Hepatocyte (in vitro differentiated cells): ENCODE measurements around the gene IFIT3. TPM values are rescaled to one million over a fixed set of nuclear protein-coding genes. Genes with fewer than 3 reads are reported as not detected.
A peak's percentile ranks its signal among the peaks of the same experiment; 100 is the strongest.

Experiments
- DNase-seq: peaks from one replicate; pipeline ENCODE4 v3.0.0-alpha.2; 2016; ENCODE audit warnings: low spot score
- H2AFZ ChIP-seq: fragments of 200-600 bp; sonication (generic); 2 replicates; pipeline ENCODE4 v1.6.0; 2016; ENCODE audit warnings: antibody characterized with exemption, mild to moderate bottlenecking
- H3K27ac ChIP-seq: fragments of 200-600 bp; sonication (generic); 2 replicates; pipeline ENCODE4 v1.5.1; 2016; ENCODE audit warnings: mild to moderate bottlenecking
- H3K27me3 ChIP-seq: fragments of 200-600 bp; sonication (generic); 2 replicates; pipeline ENCODE4 v1.6.1; 2016
- H3K36me3 ChIP-seq: fragments of 200-600 bp; sonication (generic); replicated peaks from 2 replicates; pipeline ENCODE4 v1.5.1; 2016; ENCODE audit warnings: low read depth; ENCODE audit not compliant: insufficient read depth
- H3K4me1 ChIP-seq: fragments of 200-600 bp; sonication (generic); 2 replicates; pipeline ENCODE4 v1.5.1; 2016; ENCODE audit warnings: mild to moderate bottlenecking, moderate library complexity; ENCODE audit not compliant: insufficient read depth
- H3K4me2 ChIP-seq: fragments of 200-600 bp; sonication (generic); 2 replicates; pipeline ENCODE4 v1.6.0; 2016
- H3K4me3 ChIP-seq: fragments of 200-600 bp; sonication (generic); 2 replicates; pipeline ENCODE4 v1.5.1; 2016; ENCODE audit warnings: mild to moderate bottlenecking
- H3K79me2 ChIP-seq: fragments of 200-600 bp; sonication (generic); 2 replicates; pipeline ENCODE4 v1.6.0; 2017; ENCODE audit warnings: mild to moderate bottlenecking
- H3K9me2 ChIP-seq: fragments of 200-600 bp; sonication (generic); replicated peaks from 2 replicates; pipeline ENCODE4 v1.6.0; 2017; ENCODE audit warnings: mild to moderate bottlenecking; ENCODE audit not compliant: insufficient read depth
- H3K9me3 ChIP-seq: fragments of 200-600 bp; sonication (generic); 2 replicates; pipeline ENCODE4 v1.5.1; 2016; ENCODE audit warnings: low read depth, mild to moderate bottlenecking
- H4K20me1 ChIP-seq: fragments of 200-600 bp; sonication (generic); 2 replicates; pipeline ENCODE4 v1.6.0; 2016; ENCODE audit warnings: mild to moderate bottlenecking; ENCODE audit not compliant: insufficient read depth, poor library complexity, severe bottlenecking
- EZH2 ChIP-seq: fragments of 200-600 bp; sonication (generic); IDR thresholded peaks from 2 replicates; pipeline ENCODE4 v1.6.1; 2016; ENCODE audit warnings: antibody characterized with exemption, mild to moderate bottlenecking, borderline replicate concordance
- EZH2phosphoT487 ChIP-seq: fragments of 200-600 bp; sonication (generic); IDR thresholded peaks from one replicate; pipeline ENCODE4 v1.6.1; 2018; ENCODE audit warnings: antibody characterized with exemption, mild to moderate bottlenecking, low read depth, moderate library complexity; ENCODE audit not compliant: unreplicated experiment, severe bottlenecking
- WGBS: methylation state at CpG from one replicate; pipeline ENCODE4 v1.1.6; 2016; ENCODE audit warnings: low lambda C conversion rate; ENCODE audit errors: missing lambda C conversion rate; 5-methylcytosine and 5-hydroxymethylcytosine counted together
- polyA plus RNA-seq: library from polyadenylated mRNA; unstranded; fragments of >200 nt; fragmentation: Nextera tagmentation; extraction: Ambion mirVana; gene quantifications from 2 replicates; pipeline ENCODE4 v1.2.1, GENCODE V29; 2016
- total RNA-seq: library from RNA; depleted of rRNA; stranded (reverse); fragments of >200 nt; gene quantifications from 2 replicates; pipeline ENCODE4 v1.2.3, GENCODE V29; 2014
- TF ChIP-seq, protein P1 (sequence below): fragments of 200-600 bp; sonication (generic); IDR thresholded peaks from 2 replicates; pipeline ENCODE4 v1.5.1; 2016; ENCODE audit warnings: antibody characterized with exemption, mild to moderate bottlenecking; ENCODE audit not compliant: poor library complexity

IFIT3 gene
- total and polyA plus RNA-seq, 2 experiments from 2014 or later, result 8.6 to 10.8 TPM

- WGBS, result 76% methylated on average over 2 of the region's 2 CpGs
- H4K20me1 ChIP-seq, result no peaks in the 10 kb centered on the region
- peaks cover 1% of the 10 kb centered on the region for H3K79me2 ChIP-seq
- H3K4me2 ChIP-seq, result no peak overlapping the region
- H3K4me1 ChIP-seq, result peaks cover 6% of the 10 kb centered on the region
- H3K36me3 ChIP-seq, result no peaks in the 10 kb centered on the region
- no peak overlapping the region for H3K27ac ChIP-seq
- no peak for DNase-seq
- H3K27me3 ChIP-seq, result no peaks in the 10 kb centered on the region
- H3K4me3 ChIP-seq, result no peak overlapping the region
- no peaks in the 10 kb centered on the region for H3K9me3 ChIP-seq
- TF ChIP-seq EZH2, result no peak
- TF ChIP-seq, protein P1, sequence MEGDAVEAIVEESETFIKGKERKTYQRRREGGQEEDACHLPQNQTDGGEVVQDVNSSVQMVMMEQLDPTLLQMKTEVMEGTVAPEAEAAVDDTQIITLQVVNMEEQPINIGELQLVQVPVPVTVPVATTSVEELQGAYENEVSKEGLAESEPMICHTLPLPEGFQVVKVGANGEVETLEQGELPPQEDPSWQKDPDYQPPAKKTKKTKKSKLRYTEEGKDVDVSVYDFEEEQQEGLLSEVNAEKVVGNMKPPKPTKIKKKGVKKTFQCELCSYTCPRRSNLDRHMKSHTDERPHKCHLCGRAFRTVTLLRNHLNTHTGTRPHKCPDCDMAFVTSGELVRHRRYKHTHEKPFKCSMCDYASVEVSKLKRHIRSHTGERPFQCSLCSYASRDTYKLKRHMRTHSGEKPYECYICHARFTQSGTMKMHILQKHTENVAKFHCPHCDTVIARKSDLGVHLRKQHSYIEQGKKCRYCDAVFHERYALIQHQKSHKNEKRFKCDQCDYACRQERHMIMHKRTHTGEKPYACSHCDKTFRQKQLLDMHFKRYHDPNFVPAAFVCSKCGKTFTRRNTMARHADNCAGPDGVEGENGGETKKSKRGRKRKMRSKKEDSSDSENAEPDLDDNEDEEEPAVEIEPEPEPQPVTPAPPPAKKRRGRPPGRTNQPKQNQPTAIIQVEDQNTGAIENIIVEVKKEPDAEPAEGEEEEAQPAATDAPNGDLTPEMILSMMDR, result no peak
- no peak for TF ChIP-seq EZH2phosphoT487
- no peaks in the 10 kb centered on the region for H3K9me2 ChIP-seq
- no peak overlapping the region for H2AFZ ChIP-seq
These were observed 61.0 kb downstream of the IFIT3 start for GRCh38 chr10:89388806-89389205.

GRCh38 chr10:89389254-89389653, 61.5 kb downstream of the IFIT3 start:
- peaks cover 6% of the 10 kb centered on the region for H3K4me1 ChIP-seq
- no peaks in the 10 kb centered on the region for H3K9me3 ChIP-seq

More at GRCh38 chr10:89389254-89389653, 61.5 kb downstream of the IFIT3 start:
- no peak for TF ChIP-seq EZH2
- TF ChIP-seq, protein P1, result peak; percentile 50
- TF ChIP-seq EZH2phosphoT487, result no peak
- peaks cover 5% of the 10 kb centered on the region for H3K79me2 ChIP-seq
- H3K27ac ChIP-seq, result no peak overlapping the region
- no peaks in the 10 kb centered on the region for H3K27me3 ChIP-seq
- H3K4me3 ChIP-seq, result no peak overlapping the region
- no peak overlapping the region for H3K4me2 ChIP-seq
- no peak overlapping the region for H2AFZ ChIP-seq
- H4K20me1 ChIP-seq, result no peaks in the 10 kb centered on the region
- no peaks in the 10 kb centered on the region for H3K36me3 ChIP-seq
- WGBS, result 95% methylated on average over 1 of the region's 1 CpG
- peak; percentile 37 for DNase-seq
- H3K9me2 ChIP-seq, result no peaks in the 10 kb centered on the region

Other genes starting within 250 kb of the IFIT3 start
- 3.9 and 8.8 TPM in 2 replicates for gene CH25H, start 120.7 kb upstream of the IFIT3 start, total RNA-seq
- 3.8 and 5.7 TPM in 2 replicates for gene CH25H, start 120.7 kb upstream of the IFIT3 start, polyA plus RNA-seq
- gene LIPA, start 76.2 kb upstream of the IFIT3 start, total RNA-seq, result 148 and 152 TPM in 2 replicates
- gene LIPA, start 76.2 kb upstream of the IFIT3 start, polyA plus RNA-seq, result 128 and 144 TPM in 2 replicates
- gene IFIT2, start 26.0 kb upstream of the IFIT3 start, total RNA-seq, result 3.9 and 4.6 TPM in 2 replicates
- 2.4 and 2.9 TPM in 2 replicates for gene IFIT2, start 26.0 kb upstream of the IFIT3 start, polyA plus RNA-seq
- not detected in 2 replicates for gene IFIT1B, start 50.1 kb downstream of the IFIT3 start, total RNA-seq
- gene IFIT1B, start 50.1 kb downstream of the IFIT3 start, polyA plus RNA-seq, result not detected in 2 replicates
- gene IFIT1, start 64.6 kb downstream of the IFIT3 start, total RNA-seq, result 14.7 and 15.1 TPM in 2 replicates
- gene IFIT1, start 64.6 kb downstream of the IFIT3 start, polyA plus RNA-seq, result 5.6 and 8.2 TPM in 2 replicates
- 17.1 and 17.5 TPM in 2 replicates for gene IFIT5, start 86.6 kb downstream of the IFIT3 start, total RNA-seq
- 6.5 and 7.3 TPM in 2 replicates for gene IFIT5, start 86.6 kb downstream of the IFIT3 start, polyA plus RNA-seq
- 5.7 and 7.7 TPM in 2 replicates for gene SLC16A12, start 207.6 kb downstream of the IFIT3 start, total RNA-seq
- 2.4 and 5.9 TPM in 2 replicates for gene SLC16A12, start 207.6 kb downstream of the IFIT3 start, polyA plus RNA-seq